HEK293 (cell line): ENCODE results near the gene TMEM181.

ENCODE experiments used
- CTCF ChIA-PET: fragments of 350-600 bp; formaldehyde crosslinking; extraction: SDS; loops from one replicate; lab custom pipeline; 2021; ENCODE audit warnings: antibody characterized with exemption; lab: Yijun Ruan, JAX
- POLR2A ChIA-PET: fragments of 300-600 bp; formaldehyde crosslinking; extraction: SDS; loops from one replicate; lab custom pipeline; 2020; ENCODE audit warnings: antibody characterized with exemption, inconsistent platforms; lab: Yijun Ruan, JAX
- H3K27ac ChIP-seq: fragments of 200-500 bp; sonication (Bioruptor generic); 2 replicates; pipeline ENCODE4 v1.5.1; 2014; ENCODE audit warnings: low read depth, low read length, control low read depth, inconsistent platforms; ENCODE audit errors: extremely low read depth
- H3K36me3 ChIP-seq, 2 experiments: fragments of 200-500 bp in 1 of 2; sonication (Bioruptor generic) in 1 of 2; 1 replicate in 1 of 2; 2 replicates in 1 of 2; pipeline ENCODE4 v1.5.1; 2014 to 2017; ENCODE audit warnings: inconsistent platforms in 2 of 2, low read length in 2 of 2; ENCODE audit not compliant: control insufficient read depth in 2 of 2, insufficient read depth in 1 of 2
- H3K4me1 ChIP-seq: fragments of 200-500 bp; sonication (Bioruptor generic); 2 replicates; pipeline ENCODE4 v1.5.1; 2014; ENCODE audit warnings: mild to moderate bottlenecking, low read length, inconsistent platforms; ENCODE audit not compliant: control insufficient read depth, insufficient read depth
- H3K4me3 ChIP-seq: 2 replicates; pipeline ENCODE4 v1.5.1; 2011; ENCODE audit warnings: low read depth, mild to moderate bottlenecking, control low read depth, low read length, moderate library complexity
- H3K9me3 ChIP-seq: fragments of 200-500 bp; sonication (Bioruptor generic); 2 replicates; pipeline ENCODE4 v1.5.1; 2014; ENCODE audit warnings: low read depth, low read length, inconsistent platforms; ENCODE audit not compliant: control insufficient read depth, insufficient read depth
- ATF2 ChIP-seq: fragments of 450-650 bp; formaldehyde crosslinking; IDR thresholded peaks from 2 replicates; pipeline ENCODE4 v1.5.1; 2016; ENCODE audit warnings: missing biosample characterization, missing genetic modification characterization, low read depth
- FEZF1 ChIP-seq: fragments of 450-650 bp; formaldehyde crosslinking; IDR thresholded peaks from 2 replicates; pipeline ENCODE4 v1.5.1; 2016; ENCODE audit warnings: missing biosample characterization, missing genetic modification characterization
- GLIS2 ChIP-seq: fragments of 450-650 bp; formaldehyde crosslinking; IDR thresholded peaks from 2 replicates; pipeline ENCODE4 v1.5.1; 2016; ENCODE audit warnings: missing biosample characterization, missing genetic modification characterization
- KLF17 ChIP-seq: fragments of 450-650 bp; formaldehyde crosslinking; IDR thresholded peaks from 2 replicates; pipeline ENCODE4 v1.5.1; 2016; ENCODE audit warnings: missing biosample characterization, missing genetic modification characterization
- KLF8 ChIP-seq: fragments of 450-650 bp; formaldehyde crosslinking; IDR thresholded peaks from 2 replicates; pipeline ENCODE4 v1.5.1; 2016; ENCODE audit warnings: missing biosample characterization, missing genetic modification characterization
- MEIS1 ChIP-seq: sonication (generic); formaldehyde crosslinking; IDR thresholded peaks from 2 replicates; pipeline ENCODE4 v1.8.1; 2022; ENCODE audit warnings: missing genetic modification reagents, mild to moderate bottlenecking, borderline replicate concordance
- PRDM1 ChIP-seq: fragments of 450-650 bp; formaldehyde crosslinking; IDR thresholded peaks from 2 replicates; pipeline ENCODE4; 2016; ENCODE audit warnings: missing biosample characterization, missing genetic modification characterization
- SP2 ChIP-seq: fragments of 450-650 bp; formaldehyde crosslinking; IDR thresholded peaks from 2 replicates; pipeline ENCODE4 v1.5.1; 2016; ENCODE audit warnings: missing biosample characterization, missing genetic modification characterization
- WT1 ChIP-seq: fragments of 450-650 bp; formaldehyde crosslinking; IDR thresholded peaks from 2 replicates; pipeline ENCODE4 v1.5.1; 2016; ENCODE audit warnings: missing biosample characterization, missing genetic modification characterization
- ZBTB1 ChIP-seq: fragments of 450-650 bp; formaldehyde crosslinking; IDR thresholded peaks from 2 replicates; pipeline ENCODE4 v1.5.1; 2016; ENCODE audit warnings: missing biosample characterization, missing genetic modification characterization
- ZBTB44 ChIP-seq: fragments of 450-650 bp; IDR thresholded peaks from 2 replicates; pipeline ENCODE4 v1.5.1; 2018; ENCODE audit warnings: missing biosample characterization, mild to moderate bottlenecking, missing genetic modification characterization
- ZBTB49 ChIP-seq: fragments of 450-650 bp; formaldehyde crosslinking; IDR thresholded peaks from 2 replicates; pipeline ENCODE4 v1.5.1; 2016; ENCODE audit warnings: missing biosample characterization, missing genetic modification characterization, low read depth
- ZBTB8A ChIP-seq: fragments of 450-650 bp; formaldehyde crosslinking; IDR thresholded peaks from 2 replicates; pipeline ENCODE4 v1.5.1; 2016; ENCODE audit warnings: missing biosample characterization, missing genetic modification characterization
- ZNF112 ChIP-seq: fragments of 450-650 bp; formaldehyde crosslinking; IDR thresholded peaks from 2 replicates; pipeline ENCODE4 v1.5.0; 2017; ENCODE audit warnings: missing biosample characterization, missing genetic modification characterization
- ZNF121 ChIP-seq: fragments of 450-650 bp; formaldehyde crosslinking; IDR thresholded peaks from 2 replicates; pipeline ENCODE4 v1.5.1; 2016; ENCODE audit warnings: missing biosample characterization, missing genetic modification characterization
- ZNF2 ChIP-seq: fragments of 450-650 bp; formaldehyde crosslinking; IDR thresholded peaks from 2 replicates; pipeline ENCODE4 v1.5.1; 2016; ENCODE audit warnings: missing biosample characterization, missing genetic modification characterization
- ZNF202 ChIP-seq: fragments of 450-650 bp; formaldehyde crosslinking; IDR thresholded peaks from 2 replicates; pipeline ENCODE4 v1.5.1; 2016; ENCODE audit warnings: missing biosample characterization, missing genetic modification characterization, borderline replicate concordance
- ZNF366 ChIP-seq: fragments of 450-650 bp; formaldehyde crosslinking; conservative IDR thresholded peaks from 2 replicates; pipeline ENCODE4 v1.5.1; 2016; ENCODE audit warnings: missing biosample characterization, missing genetic modification characterization
- ZNF391 ChIP-seq: fragments of 450-650 bp; formaldehyde crosslinking; IDR thresholded peaks from 2 replicates; pipeline ENCODE4 v1.5.1; 2016; ENCODE audit warnings: low read depth, missing biosample characterization, missing genetic modification characterization, borderline replicate concordance
- ZNF423 ChIP-seq: fragments of 450-650 bp; formaldehyde crosslinking; IDR thresholded peaks from 2 replicates; pipeline ENCODE4 v1.5.1; 2016; ENCODE audit warnings: missing biosample characterization, missing genetic modification characterization
- ZNF513 ChIP-seq: fragments of 450-650 bp; IDR thresholded peaks from 2 replicates; pipeline ENCODE4 v1.5.1; 2018; ENCODE audit warnings: missing biosample characterization, missing genetic modification characterization
- ZNF549 ChIP-seq: fragments of 450-650 bp; IDR thresholded peaks from 2 replicates; pipeline ENCODE4 v1.5.1; 2018; ENCODE audit warnings: missing biosample characterization, missing genetic modification characterization, mild to moderate bottlenecking, inconsistent platforms, moderate library complexity
- ZNF555 ChIP-seq: fragments of 450-650 bp; formaldehyde crosslinking; conservative IDR thresholded peaks from 2 replicates; pipeline ENCODE4 v1.5.1; 2017; ENCODE audit warnings: missing biosample characterization, mild to moderate bottlenecking, missing genetic modification characterization, inconsistent platforms
- ZNF571 ChIP-seq: fragments of 450-650 bp; formaldehyde crosslinking; IDR thresholded peaks from 2 replicates; pipeline ENCODE4 v1.5.0; 2017; ENCODE audit warnings: missing biosample characterization, missing genetic modification characterization
- ZNF670 ChIP-seq: fragments of 450-650 bp; formaldehyde crosslinking; IDR thresholded peaks from 2 replicates; pipeline ENCODE4 v1.5.1; 2016; ENCODE audit warnings: missing biosample characterization, missing genetic modification characterization, low read depth
- ZNF768 ChIP-seq: fragments of 450-650 bp; formaldehyde crosslinking; IDR thresholded peaks from 2 replicates; pipeline ENCODE4 v1.5.1; 2018; ENCODE audit warnings: missing biosample characterization, mild to moderate bottlenecking, missing genetic modification characterization
- ZNF791 ChIP-seq: fragments of 450-650 bp; formaldehyde crosslinking; IDR thresholded peaks from 2 replicates; pipeline ENCODE4 v1.5.1; 2016; ENCODE audit warnings: missing biosample characterization, missing genetic modification characterization
- ZNF830 ChIP-seq: fragments of 450-650 bp; IDR thresholded peaks from 2 replicates; pipeline ENCODE4 v1.5.0; 2018; ENCODE audit warnings: missing biosample characterization, missing genetic modification characterization, low read depth, mild to moderate bottlenecking, moderate library complexity
- ZXDB ChIP-seq: fragments of 450-650 bp; formaldehyde crosslinking; IDR thresholded peaks from 2 replicates; pipeline ENCODE4 v1.5.1; 2016; ENCODE audit warnings: missing biosample characterization, missing genetic modification characterization

Gene TMEM181

GRCh38 chr6:158529629-158530028, 30.3 kb upstream of the TMEM181 start:
- no peaks in the 10 kb centered on the region for H3K4me1 ChIP-seq
- H3K4me3 ChIP-seq, result no peak overlapping the region
- ChIA-PET POLR2A (interaction anchor here (1.1 kb wide), 1 partner anchor 30 kb away, joined by 3 read pairs; no protein-coding TSS in a partner anchor), CTCF (interaction anchor here (0.7 to 1.1 kb wide), 2 partner anchors 9 to 11 kb away, joined by 3 read pairs; no protein-coding TSS in a partner anchor)
- H3K27ac ChIP-seq, result no peak overlapping the region
- H3K9me3 ChIP-seq, result no peaks in the 10 kb centered on the region
- TF ChIP-seq ZBTB49 (no peak), ZNF670 (tag by site-specific recombination) (no peak), ZNF391 (tag by site-specific recombination) (no peak), ZNF121 (tag by site-specific recombination) (no peak), FEZF1 (tag by site-specific recombination) (no peak), SP2 (tag by site-specific recombination) (no peak), ZNF791 (no peak), WT1 (tag by site-specific recombination) (no peak), ZBTB44 (tag by site-specific recombination) (no peak), ZNF202 (tag by site-specific recombination) (no peak), ZNF571 (tag by site-specific recombination) (no peak), ZNF423 (tag by site-specific recombination) (no peak), ZNF768 (tag by site-specific recombination) (no peak)
- H3K36me3 ChIP-seq, result no peaks in the 10 kb centered on the region

GRCh38 chr6:158531566-158531965, 28.3 kb upstream of the TMEM181 start:
- H3K4me1 ChIP-seq, result no peaks in the 10 kb centered on the region
- H3K4me3 ChIP-seq, result no peak overlapping the region
- POLR2A ChIA-PET, result no interaction called here
- no peak for TF ChIP-seq ZNF830 (tag by site-specific recombination)
- no peak for TF ChIP-seq KLF17 (tag by site-specific recombination)
- no peak for TF ChIP-seq GLIS2 (tag by site-specific recombination)
- TF ChIP-seq MEIS1 (CRISPR knock-in tag), result no peak
- TF ChIP-seq PRDM1, result no peak
- no peak for TF ChIP-seq ATF2 (tag by site-specific recombination)
- TF ChIP-seq ZNF549 (tag by site-specific recombination), result no peak
- no peak for TF ChIP-seq ZNF366 (tag by site-specific recombination)
- TF ChIP-seq ZNF513 (tag by site-specific recombination), result no peak
- no peak for TF ChIP-seq KLF8
- TF ChIP-seq ZNF555 (tag by site-specific recombination), result no peak
- TF ChIP-seq ZNF2 (tag by site-specific recombination), result no peak
- no peak for TF ChIP-seq WT1 (tag by site-specific recombination)
- TF ChIP-seq ZNF112, result no peak
- TF ChIP-seq ZBTB1 (tag by site-specific recombination), result no peak
- TF ChIP-seq ZXDB (tag by site-specific recombination), result no peak
- no peak for TF ChIP-seq ZNF423 (tag by site-specific recombination)
- TF ChIP-seq ZBTB8A, result no peak
- TF ChIP-seq, all 188 proteins: peak for 0
- Histone ChIP-seq H3K9me3 (no peaks in the 10 kb centered on the region), H3K36me3 (no peaks in the 10 kb centered on the region), H3K27ac (no peak overlapping the region)
- CTCF ChIA-PET, result interaction anchor here (1.1 kb wide), 2 partner anchors 13 to 310 kb away, joined by 3 read pairs; no protein-coding TSS in a partner anchor
